Measurements from ENCODE around the gene SEPTIN3. TPM values are rescaled to one million over a fixed set of nuclear protein-coding genes. Genes with fewer than 3 reads are reported as not detected.

SEPTIN3 gene
- total RNA-seq, 1 donor from 2014 or later: not detected

DNA sequence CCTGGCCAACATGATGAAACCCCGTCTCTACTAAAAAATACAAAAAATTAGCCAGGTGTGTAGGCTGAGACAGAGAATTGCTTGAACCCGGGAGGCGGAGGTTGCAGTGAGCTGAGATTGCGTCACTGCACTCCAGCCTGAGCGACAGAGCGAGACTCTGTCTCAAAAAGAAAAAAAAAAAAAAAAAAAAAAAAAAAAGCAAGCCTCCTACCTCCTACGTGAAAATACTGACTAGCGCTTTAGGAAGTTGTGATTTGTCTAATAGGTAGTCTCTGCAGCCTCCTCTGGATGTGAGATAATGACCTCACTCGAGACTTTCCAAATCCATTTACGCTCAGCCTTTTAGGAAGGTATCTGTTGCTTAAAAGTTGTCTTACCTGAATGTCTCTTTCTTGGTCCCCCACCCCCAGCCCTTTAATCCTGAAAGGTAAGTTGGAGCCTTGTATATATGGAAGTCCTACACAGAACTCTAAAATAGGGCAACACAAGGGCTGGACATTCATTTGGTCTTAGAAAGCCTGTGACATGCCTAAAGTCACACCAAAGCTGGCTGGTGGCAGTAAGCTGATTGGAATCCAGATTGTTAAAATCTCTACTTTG, 5.5 kb downstream of the SEPTIN3 start:
- Histone ChIP-seq H3K4me1 (peaks cover 10% of the 10 kb centered on the region), H3K4me3 (no peak overlapping the region), H3K9me3 (replicated peaks) (no peaks in the 10 kb centered on the region), H3K36me3 (no peaks in the 10 kb centered on the region), H3K27ac (replicated peaks) (no peak overlapping the region), H3K27me3 (ENCODE audit: low read depth) (peaks cover 89% of the 10 kb centered on the region)
- no peak for DNase-seq
- no peak for TF ChIP-seq CTCF (IDR thresholded peaks at IDR 0.05; ENCODE audit: borderline replicate concordance)
- intact Hi-C loops (cut with micrococcal nuclease): no loop called here

- no peak overlapping the region for H3K4me3 ChIP-seq
- DNase-seq: no peak
- TF ChIP-seq CTCF (IDR thresholded peaks at IDR 0.05; ENCODE audit: borderline replicate concordance): no peak
- no peak overlapping the region for H3K27ac ChIP-seq (replicated peaks)
- H3K27me3 ChIP-seq (ENCODE audit: low read depth): peaks cover 89% of the 10 kb centered on the region
- intact Hi-C loops (cut with micrococcal nuclease): no loop called here
- H3K9me3 ChIP-seq (replicated peaks): no peaks in the 10 kb centered on the region
- peaks cover 10% of the 10 kb centered on the region for H3K4me1 ChIP-seq
- no peaks in the 10 kb centered on the region for H3K36me3 ChIP-seq
Observed at GRCh38 chr22:41975299-41976069, 6.2 kb downstream of the SEPTIN3 start.

DNA sequence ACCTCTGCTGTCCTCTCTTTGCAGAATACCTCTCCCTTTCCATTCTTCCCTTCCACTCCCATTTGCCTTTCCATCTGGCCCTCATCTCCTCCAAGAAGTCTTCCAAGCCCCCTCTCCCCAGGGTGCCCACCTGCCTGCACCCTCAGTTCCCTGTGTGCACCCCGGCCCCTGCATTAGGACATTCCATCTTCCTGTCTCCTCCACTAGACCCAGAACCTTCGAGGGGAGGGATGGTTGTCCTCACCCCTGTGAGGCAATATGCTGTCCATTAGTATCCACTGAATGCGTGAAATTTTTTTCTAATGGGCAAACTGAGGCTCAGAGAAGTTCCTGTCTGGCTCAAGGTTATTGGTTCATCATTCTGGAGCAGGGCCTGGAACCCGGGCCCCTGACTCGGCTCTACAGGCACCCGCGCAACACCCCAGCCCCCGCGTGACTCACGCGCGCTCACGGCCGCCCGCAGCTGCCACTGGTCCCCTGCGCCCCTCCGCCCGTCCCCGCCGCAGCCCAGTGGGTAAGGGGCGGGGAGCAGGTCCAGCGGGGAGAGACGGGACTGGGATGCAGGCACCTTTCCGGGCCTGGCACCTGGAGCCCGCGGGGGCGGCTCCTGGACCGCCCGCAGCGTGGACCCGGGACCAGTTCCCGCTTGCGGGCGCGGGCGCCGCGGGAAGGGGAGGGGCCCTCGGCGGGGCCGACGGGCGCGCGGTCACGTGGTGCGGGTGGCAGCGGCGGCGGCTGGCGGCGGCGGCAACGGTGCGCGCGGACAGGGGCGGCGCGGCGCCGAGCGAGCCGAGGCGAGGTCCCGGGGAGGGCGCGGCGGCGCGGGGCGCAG, 7.0 kb downstream of the SEPTIN3 start:
- no peak for TF ChIP-seq CTCF (IDR thresholded peaks at IDR 0.05; ENCODE audit: borderline replicate concordance)
- peak; percentile 31 for DNase-seq
- Histone ChIP-seq H3K4me3 (peak overlapping the region; percentile 66), H3K27ac (replicated peaks) (no peak overlapping the region), H3K36me3 (no peaks in the 10 kb centered on the region), H3K27me3 (ENCODE audit: low read depth) (peaks cover 83% of the 10 kb centered on the region), H3K9me3 (replicated peaks) (no peaks in the 10 kb centered on the region), H3K4me1 (peaks cover 10% of the 10 kb centered on the region)
- intact Hi-C loops (cut with micrococcal nuclease): no loop called here

DNA sequence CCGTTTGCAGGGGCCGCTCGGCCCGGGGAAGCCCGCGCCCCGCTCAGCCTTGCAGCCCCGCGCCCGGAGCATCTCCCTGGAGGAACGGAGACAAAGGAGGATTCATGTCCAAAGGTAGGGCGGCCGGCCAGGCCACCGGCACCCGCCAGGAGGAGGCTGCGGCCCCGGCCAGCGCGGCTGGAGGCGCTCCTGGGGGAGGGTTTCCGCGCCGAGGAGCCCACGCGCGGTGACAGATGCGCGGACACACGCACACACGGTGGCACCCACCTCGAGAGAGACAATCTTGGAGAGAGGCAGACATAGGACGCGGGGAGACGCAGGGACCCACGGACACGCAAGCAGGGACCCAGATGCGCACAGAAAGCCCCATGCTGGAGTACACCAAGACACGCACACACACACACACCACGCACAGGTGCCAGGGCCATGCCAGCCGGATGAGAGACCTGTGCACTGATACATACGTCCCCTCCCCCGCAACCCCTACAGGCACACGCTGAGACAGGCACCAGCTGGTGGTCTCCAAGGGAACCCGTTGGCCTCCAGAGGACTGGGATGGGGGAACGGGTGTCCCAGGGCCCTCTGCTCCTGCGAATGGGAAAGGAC, 7.8 kb downstream of the SEPTIN3 start:
- DNase-seq: no peak
- intact Hi-C loops (cut with micrococcal nuclease): no loop called here

More for the DNA sequence above, 7.8 kb downstream of the SEPTIN3 start:
- Histone ChIP-seq H3K4me3 (peak overlapping the region; percentile 66), H3K4me1 (peaks cover 10% of the 10 kb centered on the region), H3K27ac (replicated peaks) (no peak overlapping the region), H3K36me3 (no peaks in the 10 kb centered on the region), H3K27me3 (ENCODE audit: low read depth) (peaks cover 79% of the 10 kb centered on the region), H3K9me3 (replicated peaks) (no peaks in the 10 kb centered on the region)
- TF ChIP-seq CTCF (IDR thresholded peaks at IDR 0.05; ENCODE audit: borderline replicate concordance): no peak
